OCI-LY3 (cell line): ENCODE measurements around the gene PLAAT1.

Source experiments
- EZH2phosphoT487 ChIP-seq: fragments of 200-600 bp; shearing (Covaris generic); IDR thresholded peaks from 2 replicates; pipeline ENCODE4 v1.6.1; 2018; ENCODE audit warnings: antibody characterized with exemption, mixed run types, low read depth
- TF ChIP-seq, protein P1 (sequence below): fragments of 200-600, 300-600 bp; sonication (generic); IDR thresholded peaks from 2 replicates; pipeline ENCODE4 v1.5.1; 2014; ENCODE audit warnings: antibody characterized with exemption, low read length, low read depth

GRCh38 chr3:193240436-193240849 is 579 bp upstream of the PLAAT1 start:
- TF ChIP-seq, protein P1, sequence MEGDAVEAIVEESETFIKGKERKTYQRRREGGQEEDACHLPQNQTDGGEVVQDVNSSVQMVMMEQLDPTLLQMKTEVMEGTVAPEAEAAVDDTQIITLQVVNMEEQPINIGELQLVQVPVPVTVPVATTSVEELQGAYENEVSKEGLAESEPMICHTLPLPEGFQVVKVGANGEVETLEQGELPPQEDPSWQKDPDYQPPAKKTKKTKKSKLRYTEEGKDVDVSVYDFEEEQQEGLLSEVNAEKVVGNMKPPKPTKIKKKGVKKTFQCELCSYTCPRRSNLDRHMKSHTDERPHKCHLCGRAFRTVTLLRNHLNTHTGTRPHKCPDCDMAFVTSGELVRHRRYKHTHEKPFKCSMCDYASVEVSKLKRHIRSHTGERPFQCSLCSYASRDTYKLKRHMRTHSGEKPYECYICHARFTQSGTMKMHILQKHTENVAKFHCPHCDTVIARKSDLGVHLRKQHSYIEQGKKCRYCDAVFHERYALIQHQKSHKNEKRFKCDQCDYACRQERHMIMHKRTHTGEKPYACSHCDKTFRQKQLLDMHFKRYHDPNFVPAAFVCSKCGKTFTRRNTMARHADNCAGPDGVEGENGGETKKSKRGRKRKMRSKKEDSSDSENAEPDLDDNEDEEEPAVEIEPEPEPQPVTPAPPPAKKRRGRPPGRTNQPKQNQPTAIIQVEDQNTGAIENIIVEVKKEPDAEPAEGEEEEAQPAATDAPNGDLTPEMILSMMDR = no peak
- TF ChIP-seq EZH2phosphoT487 = no peak
